ENCODE measurements around the gene CUX1.

DNA sequence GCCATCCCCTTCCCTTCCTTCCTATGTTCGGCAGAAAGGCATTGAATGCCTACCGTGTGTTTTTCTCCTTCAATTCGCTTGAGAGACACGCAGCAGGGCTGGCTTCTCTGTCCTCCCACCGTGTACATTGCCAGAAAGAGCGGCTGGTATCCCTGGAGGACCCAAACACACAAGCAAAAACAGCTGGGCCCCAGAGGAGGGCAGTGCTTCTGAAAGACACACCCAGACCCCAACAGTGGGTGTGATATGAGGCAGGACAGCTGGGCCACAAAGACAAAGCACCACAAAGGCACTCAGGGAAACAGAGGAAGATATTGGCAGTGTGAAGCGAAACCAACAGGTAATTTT is 336.1 kb downstream of the CUX1 start:
- TF ChIP-seq, protein P1, sequence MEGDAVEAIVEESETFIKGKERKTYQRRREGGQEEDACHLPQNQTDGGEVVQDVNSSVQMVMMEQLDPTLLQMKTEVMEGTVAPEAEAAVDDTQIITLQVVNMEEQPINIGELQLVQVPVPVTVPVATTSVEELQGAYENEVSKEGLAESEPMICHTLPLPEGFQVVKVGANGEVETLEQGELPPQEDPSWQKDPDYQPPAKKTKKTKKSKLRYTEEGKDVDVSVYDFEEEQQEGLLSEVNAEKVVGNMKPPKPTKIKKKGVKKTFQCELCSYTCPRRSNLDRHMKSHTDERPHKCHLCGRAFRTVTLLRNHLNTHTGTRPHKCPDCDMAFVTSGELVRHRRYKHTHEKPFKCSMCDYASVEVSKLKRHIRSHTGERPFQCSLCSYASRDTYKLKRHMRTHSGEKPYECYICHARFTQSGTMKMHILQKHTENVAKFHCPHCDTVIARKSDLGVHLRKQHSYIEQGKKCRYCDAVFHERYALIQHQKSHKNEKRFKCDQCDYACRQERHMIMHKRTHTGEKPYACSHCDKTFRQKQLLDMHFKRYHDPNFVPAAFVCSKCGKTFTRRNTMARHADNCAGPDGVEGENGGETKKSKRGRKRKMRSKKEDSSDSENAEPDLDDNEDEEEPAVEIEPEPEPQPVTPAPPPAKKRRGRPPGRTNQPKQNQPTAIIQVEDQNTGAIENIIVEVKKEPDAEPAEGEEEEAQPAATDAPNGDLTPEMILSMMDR (tag by site-specific recombination; IDR thresholded peaks at IDR 0.05), result no peak
- no peak for TF ChIP-seq ZFP41 (tag by site-specific recombination; IDR thresholded peaks at IDR 0.05; ENCODE audit: borderline replicate concordance)
